Omental fat pad (tissue), 4 donors: ENCODE results near the gene SLC24A3. TPM values are rescaled to one million over a fixed set of nuclear protein-coding genes. Genes with fewer than 3 reads are reported as not detected.

Source experiments
- ATAC-seq: fragments of 150-250 bp; one replicate; pipeline ENCODE4 v1.9.1; 2016; ENCODE audit warnings: mild to moderate bottlenecking, moderate library complexity; ENCODE audit not compliant: low FRiP score
- DNase-seq: peaks from one replicate; pipeline ENCODE4 v3.0.0-alpha.2; 2019; ENCODE audit warnings: low spot score
- total RNA-seq, 4 donors: library from RNA; depleted of rRNA; stranded (reverse); fragments of >200 nt; gene quantifications; one replicate each; pipeline ENCODE4 v1.1.0, GENCODE V29; 2016
- TF ChIP-seq, protein P1 (sequence below), 3 donors: fragments of 450-650 bp; IDR thresholded peaks; one replicate each; pipeline ENCODE4 v1.5.1; 2016 to 2017; ENCODE audit warnings: antibody characterized with exemption in 3 of 3, mild to moderate bottlenecking in 3 of 3, moderate library complexity in 2 of 3

Gene SLC24A3
- total RNA-seq, 4 donors from 2014 or later = 6.3 to 14.0 (median 9.2) TPM

- TF ChIP-seq, protein P1, sequence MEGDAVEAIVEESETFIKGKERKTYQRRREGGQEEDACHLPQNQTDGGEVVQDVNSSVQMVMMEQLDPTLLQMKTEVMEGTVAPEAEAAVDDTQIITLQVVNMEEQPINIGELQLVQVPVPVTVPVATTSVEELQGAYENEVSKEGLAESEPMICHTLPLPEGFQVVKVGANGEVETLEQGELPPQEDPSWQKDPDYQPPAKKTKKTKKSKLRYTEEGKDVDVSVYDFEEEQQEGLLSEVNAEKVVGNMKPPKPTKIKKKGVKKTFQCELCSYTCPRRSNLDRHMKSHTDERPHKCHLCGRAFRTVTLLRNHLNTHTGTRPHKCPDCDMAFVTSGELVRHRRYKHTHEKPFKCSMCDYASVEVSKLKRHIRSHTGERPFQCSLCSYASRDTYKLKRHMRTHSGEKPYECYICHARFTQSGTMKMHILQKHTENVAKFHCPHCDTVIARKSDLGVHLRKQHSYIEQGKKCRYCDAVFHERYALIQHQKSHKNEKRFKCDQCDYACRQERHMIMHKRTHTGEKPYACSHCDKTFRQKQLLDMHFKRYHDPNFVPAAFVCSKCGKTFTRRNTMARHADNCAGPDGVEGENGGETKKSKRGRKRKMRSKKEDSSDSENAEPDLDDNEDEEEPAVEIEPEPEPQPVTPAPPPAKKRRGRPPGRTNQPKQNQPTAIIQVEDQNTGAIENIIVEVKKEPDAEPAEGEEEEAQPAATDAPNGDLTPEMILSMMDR (IDR thresholded peaks at IDR 0.05) = no peak
- ATAC-seq (no peak), DNase-seq (no peak)
Observed at GRCh38 chr20:19453410-19453809, 241.0 kb downstream of the SLC24A3 start.

- ATAC-seq = peak; percentile 34
- no peak for DNase-seq
- TF ChIP-seq, protein P1 (IDR thresholded peaks at IDR 0.05) = no peak
Observed at GRCh38 chr20:19453862-19454261, 241.4 kb downstream of the SLC24A3 start.

GRCh38 chr20:19456595-19457395, 244.4 kb downstream of the SLC24A3 start:
- TF ChIP-seq, protein P1 (IDR thresholded peaks at IDR 0.05) = no peak
- DNase-seq = no peak
- ATAC-seq = no peak

- no peak for DNase-seq
- no peak for ATAC-seq
- TF ChIP-seq, protein P1 (IDR thresholded peaks at IDR 0.05) = no peak
Observed at GRCh38 chr20:19457611-19458010, 245.2 kb downstream of the SLC24A3 start.

DNA sequence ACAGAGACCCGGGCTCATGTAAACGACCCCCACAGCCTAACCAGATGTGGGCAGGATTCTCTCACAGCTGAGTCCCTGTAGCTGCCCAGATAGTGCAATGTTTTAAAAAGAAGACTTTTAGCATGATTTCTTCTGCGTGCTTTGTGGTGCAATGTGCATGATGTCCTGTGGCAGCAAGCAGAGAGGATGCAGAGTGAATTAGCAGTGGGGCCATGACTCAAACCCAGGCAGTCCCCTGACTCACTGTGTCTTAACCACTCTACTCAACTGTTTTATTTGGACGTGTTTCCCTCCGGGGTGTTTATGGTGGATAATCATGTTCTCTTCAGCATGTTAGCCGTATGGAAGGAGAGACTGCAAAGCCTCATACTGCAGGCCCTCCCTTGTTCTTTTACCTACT, 247.9 kb downstream of the SLC24A3 start:
- DNase-seq (no peak), ATAC-seq (no peak)
- TF ChIP-seq, protein P1 (IDR thresholded peaks at IDR 0.05) = no peak

DNA sequence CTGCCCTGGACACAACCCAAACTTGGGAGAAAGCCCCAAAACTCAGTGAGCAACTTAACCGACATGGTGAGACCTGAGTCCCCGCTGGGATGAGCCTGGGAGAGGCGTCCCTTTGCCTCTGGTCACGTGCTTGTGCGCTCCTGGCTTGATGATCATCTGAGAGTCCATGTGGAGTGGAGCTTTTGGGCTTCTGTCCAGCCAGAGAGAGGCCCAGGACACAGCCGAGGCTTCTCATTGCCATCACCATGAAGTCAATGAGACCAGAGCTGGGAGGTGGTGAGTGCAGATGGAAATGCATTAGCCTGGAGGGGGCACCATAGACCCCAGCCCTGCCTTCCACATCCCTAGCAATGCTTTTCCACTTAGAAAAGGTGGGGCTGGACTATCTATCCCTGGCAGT, 250.0 kb downstream of the SLC24A3 start:
- ATAC-seq (no peak), DNase-seq (no peak)
- TF ChIP-seq, protein P1 (IDR thresholded peaks at IDR 0.05) = no peak

- DNase-seq (no peak), ATAC-seq (no peak)
- TF ChIP-seq, protein P1 (IDR thresholded peaks at IDR 0.05) = no peak
Observed at GRCh38 chr20:19463597-19463996, 251.2 kb downstream of the SLC24A3 start.
